Right atrium auricular region (tissue), 2 donors: Measurements from ENCODE around the gene UTY. TPM values are rescaled to one million over a fixed set of nuclear protein-coding genes. Genes with fewer than 3 reads are reported as not detected.

Experiments
- DNase-seq: peaks from one replicate; pipeline ENCODE4 v3.0.0-alpha.2; 2019; ENCODE audit warnings: low spot score
- H3K27ac ChIP-seq, 2 donors: fragments of 200-600 bp; sonication (generic); 1 replicate in 1 of 2; 2 replicates in 1 of 2; pipeline ENCODE4 v1.5.1; 2016 to 2019
- H3K27me3 ChIP-seq, 2 donors: fragments of 200-600 bp; sonication (generic); one replicate each; pipeline versions ENCODE4 v1.5.1 to v1.6.0; 2017 to 2019
- H3K36me3 ChIP-seq: fragments of 200-600 bp; sonication (generic); one replicate; pipeline ENCODE4 v1.5.1; 2016
- H3K4me1 ChIP-seq, 2 donors: fragments of 200-600 bp; sonication (generic); one replicate each; pipeline versions ENCODE4 v1.5.1 to v1.6.0; 2017 to 2019
- H3K4me3 ChIP-seq, 2 donors: fragments of 200-600 bp; sonication (generic); 1 replicate in 1 of 2; 2 replicates in 1 of 2; pipeline ENCODE4 v1.5.1; 2017 to 2019; ENCODE audit warnings: mild to moderate bottlenecking in 1 of 2, moderate library complexity in 1 of 2
- H3K9me3 ChIP-seq, 2 donors: fragments of 200-600 bp; sonication (generic); one replicate each; pipeline ENCODE4 v1.5.1; 2019
- CTCF ChIP-seq, 2 donors: fragments of 200-600 bp; sonication (generic); IDR thresholded peaks; one replicate each; pipeline ENCODE4 v1.5.1; 2019; ENCODE audit warnings: antibody characterized with exemption in 2 of 2
- total RNA-seq, 2 donors: library from RNA; depleted of rRNA; stranded (reverse); fragments of >200 nt; gene quantifications; one replicate each; pipeline ENCODE4 v1.1.0, GENCODE V29; 2016

UTY gene
- total RNA-seq, 2 donors from 2014 or later = not detected

GRCh38 chrY:13345549-13345948 is 134.3 kb downstream of the UTY start:
- DNase-seq = no peak
- Histone ChIP-seq H3K27me3 (no peaks in the 10 kb centered on the region), H3K9me3 (no peaks in the 10 kb centered on the region), H3K36me3 (no peaks in the 10 kb centered on the region), H3K4me3 (no peak overlapping the region), H3K27ac (no peak overlapping the region), H3K4me1 (no peaks in the 10 kb centered on the region)
- TF ChIP-seq CTCF (IDR thresholded peaks at IDR 0.05) = no peak

GRCh38 chrY:13343307-13343946 is 136.4 kb downstream of the UTY start:
- DNase-seq = no peak
- TF ChIP-seq CTCF (IDR thresholded peaks at IDR 0.05) = no peak
- Histone ChIP-seq H3K27ac (no peak overlapping the region), H3K36me3 (no peaks in the 10 kb centered on the region), H3K27me3 (no peaks in the 10 kb centered on the region), H3K4me3 (no peak overlapping the region), H3K9me3 (no peaks in the 10 kb centered on the region), H3K4me1 (no peaks in the 10 kb centered on the region)

- H3K4me1 ChIP-seq = no peaks in the 10 kb centered on the region
- H3K36me3 ChIP-seq = no peaks in the 10 kb centered on the region
- no peaks in the 10 kb centered on the region for H3K27me3 ChIP-seq
- H3K27ac ChIP-seq = no peak overlapping the region
- no peaks in the 10 kb centered on the region for H3K9me3 ChIP-seq
- no peak overlapping the region for H3K4me3 ChIP-seq
- DNase-seq = no peak
- no peak for TF ChIP-seq CTCF (IDR thresholded peaks at IDR 0.05)
These were observed 139.9 kb downstream of the UTY start for GRCh38 chrY:13339939-13340338.

- Histone ChIP-seq H3K27me3 (no peaks in the 10 kb centered on the region), H3K36me3 (no peaks in the 10 kb centered on the region), H3K9me3 (no peaks in the 10 kb centered on the region), H3K4me1 (no peaks in the 10 kb centered on the region), H3K4me3 (no peak overlapping the region), H3K27ac (no peak overlapping the region)
- DNase-seq = no peak
- no peak for TF ChIP-seq CTCF (IDR thresholded peaks at IDR 0.05)
These were observed 140.5 kb downstream of the UTY start for GRCh38 chrY:13339381-13339780.

GRCh38 chrY:13338711-13339110 is 141.1 kb downstream of the UTY start:
- DNase-seq = no peak
- Histone ChIP-seq H3K4me1 (no peaks in the 10 kb centered on the region), H3K9me3 (no peaks in the 10 kb centered on the region), H3K27ac (no peak overlapping the region), H3K27me3 (no peaks in the 10 kb centered on the region), H3K36me3 (no peaks in the 10 kb centered on the region), H3K4me3 (no peak overlapping the region)
- no peak for TF ChIP-seq CTCF (IDR thresholded peaks at IDR 0.05)

GRCh38 chrY:13337934-13338333 is 141.9 kb downstream of the UTY start:
- no peaks in the 10 kb centered on the region for H3K36me3 ChIP-seq
- no peak for DNase-seq
- no peak overlapping the region for H3K27ac ChIP-seq
- H3K4me3 ChIP-seq = no peak overlapping the region
- H3K4me1 ChIP-seq = no peaks in the 10 kb centered on the region
- no peaks in the 10 kb centered on the region for H3K27me3 ChIP-seq
- no peak for TF ChIP-seq CTCF (IDR thresholded peaks at IDR 0.05)
- no peaks in the 10 kb centered on the region for H3K9me3 ChIP-seq
